ENCODE results near the gene STAB2. TPM values are rescaled to one million over a fixed set of nuclear protein-coding genes. Genes with fewer than 3 reads are reported as not detected.

The STAB2 gene
- total and polyA plus RNA-seq, 2 of the 8 experiments (the other 6 are each of a cell fraction or from before 2014, with no cell fraction given): not detected

DNA sequence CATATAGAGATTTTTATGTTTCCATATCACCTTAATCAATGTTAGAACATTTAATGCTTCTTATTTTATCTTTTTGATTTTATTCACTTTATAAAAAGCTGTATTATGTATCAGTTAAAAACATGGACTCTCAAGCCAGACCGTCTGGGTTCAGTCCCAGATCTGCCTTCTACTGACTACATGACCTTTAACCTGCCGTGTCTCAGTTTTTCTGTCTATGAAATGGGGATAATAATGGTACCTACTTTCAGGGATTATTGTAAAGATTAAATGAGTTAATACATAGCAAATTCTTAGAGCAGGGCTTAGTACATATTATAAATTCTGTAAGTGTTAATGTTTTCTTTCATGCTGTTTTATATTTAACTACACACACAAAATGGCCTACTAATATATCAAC, 50.4 kb downstream of the STAB2 start:
- no peaks in the 10 kb centered on the region for H3K27me3 ChIP-seq (replicated peaks in 1 of 4; ENCODE audit: control insufficient read depth in 3 of 4, extremely low read depth in 1 of 4, insufficient read depth in 3 of 4, low read length in 3 of 4)
- CTCF ChIA-PET (ENCODE audit: partially characterized antibody): interaction anchor here (0.9 to 7.6 kb wide), 2 partner anchors 18 to 68 kb away, joined by 3 to 102 read pairs; no protein-coding TSS in a partner anchor

More for the DNA sequence above, 50.4 kb downstream of the STAB2 start:
- no peak overlapping the region for H2AK5ac ChIP-seq (ENCODE audit: low read depth, low read length)
- 90% methylated on average over 2 of the region's 2 CpGs; no CpG with 5 or more reads in 1 of the 2 experiments for WGBS, 2 experiments (ENCODE audit: extremely low coverage in 1 of 2, insufficient coverage in 1 of 2, insufficient read length in 1 of 2, insufficient replicate concordance in 2 of 2, low coverage in 1 of 2, low lambda C conversion rate in 2 of 2, missing lambda C conversion rate in 1 of 2)
- no peak overlapping the region for H4K91ac ChIP-seq (replicated peaks; ENCODE audit: insufficient read length, low read length)
- H2BK12ac ChIP-seq (ENCODE audit: low read depth, low read length): no peak overlapping the region
- no peak overlapping the region for H3K27ac ChIP-seq (ENCODE audit: low read depth, low read length)
- H2BK20ac ChIP-seq (ENCODE audit: low read length): no peak overlapping the region
- no peak overlapping the region for H2AFZ ChIP-seq (ENCODE audit: low read length)
- no peak overlapping the region for H3K4me2 ChIP-seq (ENCODE audit: insufficient read depth in 1 of 2, low read depth in 2 of 2, low read length in 2 of 2)
- peaks cover 4 to 8% of the 10 kb centered on the region in 2 experiments; a peak in 1 of 4 replicates for H3K9me3 ChIP-seq (ENCODE audit: insufficient read depth in 2 of 2, low read depth in 1 of 2, low read length in 1 of 2)
- no peak overlapping the region for H2BK5ac ChIP-seq (ENCODE audit: low read depth, low read length)
- no peak overlapping the region for H3K18ac ChIP-seq (ENCODE audit: extremely low read depth, low read length)
- no peaks in the 10 kb centered on the region for H3K79me2 ChIP-seq (ENCODE audit: control insufficient read depth in 1 of 2, insufficient read depth in 2 of 2, low read length in 2 of 2)
- DNase-seq (ENCODE audit: low read depth in 1 of 2, low spot score in 2 of 2) (no peak), FAIRE-seq (no peak)
- H2BK15ac ChIP-seq (ENCODE audit: low read length): no peak overlapping the region
- no peak overlapping the region for H4K8ac ChIP-seq (ENCODE audit: extremely low read depth, insufficient read depth, low read length)
- H3K36me3 ChIP-seq (ENCODE audit: control insufficient read depth in 2 of 4, insufficient read depth in 4 of 4, low read length in 3 of 4): no peaks in the 10 kb centered on the region
- no peak overlapping the region for H3K14ac ChIP-seq (ENCODE audit: insufficient read length)
- no peak overlapping the region for H3K56ac ChIP-seq (replicated peaks; ENCODE audit: insufficient read length, low read depth, low read length)
- no peak overlapping the region for H2BK120ac ChIP-seq (replicated peaks; ENCODE audit: low read depth, low read length)
- no peak overlapping the region for H3K23ac ChIP-seq (ENCODE audit: insufficient read length)
- no peak overlapping the region for H3K4me3 ChIP-seq (ENCODE audit: extremely low read depth in 1 of 4, insufficient read depth in 2 of 4, low read depth in 3 of 4, low read length in 4 of 4)
- no peaks in the 10 kb centered on the region for H3K4me1 ChIP-seq (replicated peaks in 1 of 4; ENCODE audit: control insufficient read depth in 3 of 4, insufficient read depth in 4 of 4, low read length in 3 of 4)
- H3K4ac ChIP-seq (replicated peaks; ENCODE audit: insufficient read length, low read depth, low read length): no peak overlapping the region
- H3K9ac ChIP-seq (replicated peaks in 1 of 4; ENCODE audit: extremely low read depth in 1 of 4, low read depth in 3 of 4, low read length in 3 of 4): no peak overlapping the region
- H3K79me1 ChIP-seq (ENCODE audit: low read depth, low read length): no peaks in the 10 kb centered on the region
- POLR2A ChIA-PET (ENCODE audit: partially characterized antibody): no interaction called here
- no peak for TF ChIP-seq CBX8 (IDR thresholded peaks at IDR 0.05; ENCODE audit: borderline replicate concordance, low read depth, low read length)
- TF ChIP-seq, protein P1, sequence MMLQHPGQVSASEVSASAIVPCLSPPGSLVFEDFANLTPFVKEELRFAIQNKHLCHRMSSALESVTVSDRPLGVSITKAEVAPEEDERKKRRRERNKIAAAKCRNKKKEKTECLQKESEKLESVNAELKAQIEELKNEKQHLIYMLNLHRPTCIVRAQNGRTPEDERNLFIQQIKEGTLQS (IDR thresholded peaks at IDR 0.05; ENCODE audit: insufficient read depth, low read depth, low read length): no peak
- TF ChIP-seq ASH2L (IDR thresholded peaks at IDR 0.05; ENCODE audit: low read length): no peak
- TF ChIP-seq SIRT6 (IDR thresholded peaks at IDR 0.05; ENCODE audit: low read length): no peak
- TF ChIP-seq YY1 (IDR thresholded peaks at IDR 0.05; ENCODE audit: low read depth, low read length): no peak
- TF ChIP-seq RBBP5 (IDR thresholded peaks at IDR 0.05; ENCODE audit: borderline replicate concordance, low read depth, low read length): no peak
- no peak for TF ChIP-seq SUZ12 (IDR thresholded peaks at IDR 0.05; ENCODE audit: low read length)
- TF ChIP-seq BACH1 (IDR thresholded peaks at IDR 0.05; ENCODE audit: low read length): no peak
- TF ChIP-seq SIX5 (IDR thresholded peaks at IDR 0.05; ENCODE audit: low read depth, low read length): no peak
- TF ChIP-seq, protein P2, sequence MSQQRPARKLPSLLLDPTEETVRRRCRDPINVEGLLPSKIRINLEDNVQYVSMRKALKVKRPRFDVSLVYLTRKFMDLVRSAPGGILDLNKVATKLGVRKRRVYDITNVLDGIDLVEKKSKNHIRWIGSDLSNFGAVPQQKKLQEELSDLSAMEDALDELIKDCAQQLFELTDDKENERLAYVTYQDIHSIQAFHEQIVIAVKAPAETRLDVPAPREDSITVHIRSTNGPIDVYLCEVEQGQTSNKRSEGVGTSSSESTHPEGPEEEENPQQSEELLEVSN (IDR thresholded peaks at IDR 0.05): no peak
- no peak for TF ChIP-seq POU5F1 (IDR thresholded peaks at IDR 0.05; ENCODE audit: low read depth, low read length)
- no peak for TF ChIP-seq TEAD4 (IDR thresholded peaks at IDR 0.05; ENCODE audit: low read depth, low read length)
- no peak for TF ChIP-seq RFX5 (IDR thresholded peaks at IDR 0.05; ENCODE audit: borderline replicate concordance, low read depth, low read length)
- H3K23me2 ChIP-seq (ENCODE audit: low read depth, low read length): no peaks in the 10 kb centered on the region
- no peak overlapping the region for H4K5ac ChIP-seq (ENCODE audit: insufficient read length, low read depth, low read length)
- no peaks in the 10 kb centered on the region for H4K20me1 ChIP-seq (replicated peaks in 1 of 2; ENCODE audit: control insufficient read depth in 1 of 2, insufficient read depth in 2 of 2, low read length in 2 of 2)
